ENCODE data around the gene RFTN1. TPM values are rescaled to one million over a fixed set of nuclear protein-coding genes. Genes with fewer than 3 reads are reported as not detected.

Gene RFTN1
- polyA plus RNA-seq, 3 donors: 17.4 to 28.0 (median 27.2) TPM

DNA sequence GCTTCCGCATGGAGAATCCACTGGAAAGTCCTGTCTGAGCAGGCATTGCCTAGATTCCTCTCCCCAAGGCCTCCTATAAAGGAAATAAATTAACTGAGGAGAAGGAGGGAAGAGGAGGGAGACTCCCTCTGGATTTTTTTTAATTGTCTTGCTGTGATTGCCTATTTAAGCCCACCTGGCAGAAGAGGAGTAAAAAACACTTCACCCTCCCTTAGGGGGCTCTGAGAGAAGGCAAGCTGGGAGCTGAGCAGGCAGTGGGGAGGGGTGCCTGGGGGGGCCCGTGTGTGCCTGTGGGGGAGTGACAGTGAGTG, 138.6 kb downstream of the RFTN1 start:
- H3K9ac ChIP-seq (ENCODE audit: insufficient read depth, low read length, poor library complexity, severe bottlenecking): no peak overlapping the region
- TF ChIP-seq CTCF (IDR thresholded peaks at IDR 0.05): no peak
- no peak overlapping the region for H3K27ac ChIP-seq (ENCODE audit: low read depth in 1 of 2, low read length in 2 of 2)
- WGBS (ENCODE audit: insufficient coverage): no CpG with 5 or more reads among the region's 2 CpGs
- peaks cover 7% of the 10 kb centered on the region in 2 donors for H3K4me1 ChIP-seq (ENCODE audit: control insufficient read depth in 1 of 2, insufficient read depth in 2 of 2, low read length in 2 of 2)
- Mint-ChIP-seq H3K4me3 (no peak overlapping the region), H3K4me1 (peaks cover 18% of the 10 kb centered on the region), H3K36me3 (peaks cover 42 to 56% of the 10 kb centered on the region in 2 donors), H3K27me3 (ENCODE audit: low read depth in 3 of 3) (peaks cover 0 to 3% (median 1%) of the 10 kb centered on the region in 3 donors), H3K9me3 (peaks cover 0 to 2% (median 0%) of the 10 kb centered on the region in 7 donors), H3K27ac (no peak overlapping the region)
- no peaks in the 10 kb centered on the region for H3K27me3 ChIP-seq (ENCODE audit: control insufficient read depth in 2 of 2, insufficient read depth in 2 of 2, low read length in 2 of 2)
- no peak for DNase-seq
- H3K9me3 ChIP-seq (replicated peaks in 1 of 2; ENCODE audit: control insufficient read depth in 1 of 2, insufficient read depth in 1 of 2, low read length in 2 of 2): no peaks in the 10 kb centered on the region
- H3K36me3 ChIP-seq (replicated peaks in 1 of 2; ENCODE audit: control insufficient read depth in 1 of 2, insufficient read depth in 2 of 2, low read length in 2 of 2): peaks cover 19 to 48% of the 10 kb centered on the region in 2 donors
- no peaks in the 10 kb centered on the region for H3K79me2 ChIP-seq (ENCODE audit: insufficient read depth, low read length)
- no peaks in the 10 kb centered on the region for H4K20me1 ChIP-seq (ENCODE audit: insufficient read depth, low read length)
- no peak overlapping the region for H2AFZ ChIP-seq (ENCODE audit: insufficient read depth, low read depth, low read length, poor library complexity, severe bottlenecking)
- no peak overlapping the region for H3K4me3 ChIP-seq (replicated peaks in 1 of 3; ENCODE audit: low read depth in 2 of 3, low read length in 3 of 3)
- no peak overlapping the region for H3K4me2 ChIP-seq (replicated peaks; ENCODE audit: extremely low read depth, low read length, poor library complexity, severe bottlenecking)
- intact Hi-C loops (cut with micrococcal nuclease): no loop called here

- Histone ChIP-seq H3K27ac (ENCODE audit: low read depth in 1 of 2, low read length in 2 of 2) (no peak overlapping the region), H3K4me1 (ENCODE audit: control insufficient read depth in 1 of 2, insufficient read depth in 2 of 2, low read length in 2 of 2) (peaks cover 7% of the 10 kb centered on the region in 2 donors), H3K27me3 (ENCODE audit: control insufficient read depth in 2 of 2, insufficient read depth in 2 of 2, low read length in 2 of 2) (no peaks in the 10 kb centered on the region), H3K79me2 (ENCODE audit: insufficient read depth, low read length) (no peaks in the 10 kb centered on the region), H4K20me1 (ENCODE audit: insufficient read depth, low read length) (no peaks in the 10 kb centered on the region), H3K4me2 (replicated peaks; ENCODE audit: extremely low read depth, low read length, poor library complexity, severe bottlenecking) (no peak overlapping the region), H3K9ac (ENCODE audit: insufficient read depth, low read length, poor library complexity, severe bottlenecking) (no peak overlapping the region), H3K36me3 (replicated peaks in 1 of 2; ENCODE audit: control insufficient read depth in 1 of 2, insufficient read depth in 2 of 2, low read length in 2 of 2) (peaks cover 25 to 54% of the 10 kb centered on the region in 2 donors), H2AFZ (ENCODE audit: insufficient read depth, low read depth, low read length, poor library complexity, severe bottlenecking) (no peak overlapping the region), H3K9me3 (replicated peaks in 1 of 2; ENCODE audit: control insufficient read depth in 1 of 2, insufficient read depth in 1 of 2, low read length in 2 of 2) (no peaks in the 10 kb centered on the region), H3K4me3 (replicated peaks in 1 of 3; ENCODE audit: low read depth in 2 of 3, low read length in 3 of 3) (no peak overlapping the region)
- H3K4me1 Mint-ChIP-seq: peaks cover 18% of the 10 kb centered on the region
- H3K36me3 Mint-ChIP-seq: peaks cover 48 to 62% of the 10 kb centered on the region in 2 donors
- intact Hi-C loops (cut with micrococcal nuclease): no loop called here
- H3K27ac Mint-ChIP-seq: peak overlapping the region in 2 of 7 donors; percentile 47 to 82
- H3K27me3 Mint-ChIP-seq (ENCODE audit: low read depth in 3 of 3): peaks cover 0 to 3% (median 1%) of the 10 kb centered on the region in 3 donors
- no peak for TF ChIP-seq CTCF (IDR thresholded peaks at IDR 0.05)
- H3K4me3 Mint-ChIP-seq: peak overlapping the region in 1 of 2 donors; percentile 32
- H3K9me3 Mint-ChIP-seq: peaks cover 0 to 2% (median 0%) of the 10 kb centered on the region in 7 donors
- no peak for DNase-seq
- WGBS (ENCODE audit: insufficient coverage): 98% methylated on average over 7 of the region's 17 CpGs
Observed at GRCh38 chr3:16374047-16374934, 139.2 kb downstream of the RFTN1 start.
